OCI-M2 (cell line): Measurements from ENCODE around the gene DUXB.

Experiments used
- DNase-seq: peaks from one replicate; lab custom pipeline; 2025; ENCODE audit not compliant: unreplicated experiment; lab: John Stamatoyannopoulos, UW

DUXB gene, protein sequence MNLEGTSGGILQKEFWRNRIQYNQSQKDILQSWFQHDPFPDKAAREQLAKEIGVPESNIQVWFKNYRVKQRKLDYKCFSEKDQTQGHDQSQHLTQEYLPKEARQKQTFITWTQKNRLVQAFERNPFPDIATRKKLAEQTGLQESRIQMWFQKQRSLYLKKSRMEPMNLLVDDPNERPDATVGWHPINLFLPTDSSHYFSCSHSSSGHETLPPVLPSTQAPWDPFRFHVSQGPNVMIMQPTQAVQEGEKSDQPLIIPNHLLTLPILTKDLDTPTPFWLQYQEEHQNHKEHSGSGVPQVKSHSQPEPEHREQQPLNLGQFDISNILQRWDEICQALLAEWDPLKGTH

DNA sequence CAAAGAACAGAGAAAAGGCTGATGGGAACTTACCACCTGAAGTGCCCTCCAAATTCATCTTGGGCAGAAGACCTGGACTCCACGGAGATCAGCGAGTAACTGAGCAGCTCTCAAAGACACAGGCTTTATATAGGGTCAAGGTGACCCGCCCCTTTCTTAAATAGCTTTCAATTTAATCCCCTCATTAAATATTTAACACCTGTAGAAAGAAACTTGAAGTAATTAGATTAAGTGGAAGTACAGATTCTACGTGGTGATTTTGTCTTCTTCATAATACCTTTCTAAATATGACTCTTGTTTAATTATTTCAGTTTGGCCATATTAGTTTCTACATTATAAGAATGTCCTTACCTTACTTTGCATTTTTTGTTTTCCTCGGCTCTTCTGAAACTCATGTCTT lies at the start of gene DUXB:
Gene DUXB (minus strand): TSS at position 101 of the 400 bp plus-strand sequence. CDS start 43 bp downstream, at position 58.
- DNase-seq, result no peak

DNA sequence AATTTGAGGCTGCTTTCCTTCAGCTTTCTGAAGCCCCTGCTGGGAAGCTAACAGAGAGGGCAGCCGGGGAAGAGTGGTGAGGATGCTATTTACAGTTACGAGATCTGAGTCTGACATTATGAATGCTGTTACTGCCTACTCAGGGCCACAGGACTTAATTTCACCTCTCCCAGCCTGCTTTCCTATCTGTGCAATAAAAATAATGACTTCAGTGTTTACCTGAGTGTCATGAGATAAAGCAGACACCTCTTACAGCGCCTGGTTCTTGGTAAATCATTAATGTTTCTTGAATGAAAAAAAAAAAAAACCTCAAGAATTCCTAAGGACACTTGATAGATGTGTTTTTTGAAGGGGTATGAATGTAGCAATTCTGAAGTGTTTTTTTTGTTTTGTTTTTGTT lies 49.3 kb upstream of the DUXB start:
- DNase-seq, result no peak

DNA sequence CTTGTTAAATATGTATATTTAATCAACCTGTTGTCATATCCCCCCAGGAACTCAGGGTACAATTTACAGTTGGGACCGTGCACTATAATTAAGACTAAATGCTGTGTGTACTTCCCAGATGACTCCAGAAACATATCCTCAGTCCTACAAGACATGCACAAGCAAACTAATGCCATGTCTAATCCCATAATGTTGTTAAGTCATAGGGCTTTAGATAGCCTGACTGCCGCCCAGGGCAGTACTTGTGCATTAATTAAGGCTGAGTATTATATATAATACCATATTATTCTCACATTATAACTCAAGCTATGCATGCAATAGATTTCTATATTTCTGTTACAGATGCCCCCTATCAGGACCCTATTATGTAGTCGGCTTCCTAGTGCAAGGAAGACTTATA lies 45.1 kb upstream of the DUXB start:
- DNase-seq, result no peak

DNA sequence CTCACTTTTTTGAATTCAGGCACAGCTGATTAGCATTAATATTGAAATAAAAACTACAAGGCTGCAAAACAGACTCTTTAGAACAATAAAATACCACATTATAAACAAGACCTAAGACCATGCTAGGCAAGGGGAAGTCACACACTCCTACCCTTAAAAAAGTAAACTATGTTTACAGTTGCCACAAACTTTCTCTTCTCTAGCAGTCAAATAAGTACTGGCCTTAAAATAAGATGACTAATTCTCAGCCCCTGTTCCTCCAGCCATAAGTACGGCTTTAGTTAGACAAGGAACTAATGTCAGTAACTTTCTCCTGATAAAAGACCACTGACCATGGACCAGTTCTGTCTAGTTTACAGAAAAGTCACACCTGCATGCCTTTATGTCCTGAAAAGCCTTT lies 44.6 kb upstream of the DUXB start:
- DNase-seq, result no peak

DNA sequence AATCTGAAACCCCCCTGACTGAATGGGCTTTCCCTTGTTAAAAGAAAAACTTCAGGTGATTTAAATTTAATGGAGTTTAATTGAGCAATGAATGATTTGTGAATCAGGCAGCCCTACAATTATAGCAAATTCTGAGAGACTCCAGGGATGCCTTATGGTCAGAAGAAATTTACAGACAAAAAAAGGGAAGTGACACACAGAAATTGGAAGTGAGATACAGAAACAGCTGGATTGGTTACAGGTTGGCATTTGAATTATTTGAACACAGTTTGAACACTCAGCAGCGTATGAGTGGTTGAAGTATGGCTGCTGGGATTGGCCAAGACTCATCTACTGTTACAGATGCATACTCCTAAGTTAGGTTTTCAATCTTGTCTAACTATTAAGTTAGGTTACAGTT lies 44.0 kb upstream of the DUXB start:
- DNase-seq, result no peak

DNA sequence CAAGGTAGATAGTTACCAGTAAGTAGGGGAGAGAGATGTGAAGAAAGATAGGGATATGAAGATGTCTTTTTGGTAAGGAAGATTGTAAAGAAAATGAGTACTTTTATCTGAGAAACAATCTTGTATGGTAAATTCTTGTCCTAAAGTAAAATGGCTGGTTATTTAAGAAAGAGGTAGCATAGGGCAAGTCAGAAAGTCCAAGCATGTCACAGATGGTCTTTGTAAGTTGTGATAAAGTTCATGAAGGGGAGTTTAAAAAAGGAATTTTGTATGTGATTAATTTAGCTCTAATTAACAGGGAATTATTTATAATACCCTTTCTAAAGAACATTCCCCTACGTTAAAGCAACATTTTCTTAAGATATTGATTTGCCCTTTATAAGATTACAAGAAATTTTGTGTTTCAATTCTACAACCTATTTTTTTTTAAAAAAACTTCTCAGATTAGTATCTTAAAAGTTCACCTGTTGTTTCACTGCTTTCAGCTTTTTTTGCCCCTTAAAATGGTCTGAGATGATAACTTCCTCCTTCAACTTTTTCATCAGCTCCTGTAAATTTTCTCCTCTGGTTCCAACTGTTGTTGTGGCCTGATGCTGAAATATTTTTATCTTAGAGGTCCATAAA lies 41.3 kb upstream of the DUXB start:
- no peak for DNase-seq

DNA sequence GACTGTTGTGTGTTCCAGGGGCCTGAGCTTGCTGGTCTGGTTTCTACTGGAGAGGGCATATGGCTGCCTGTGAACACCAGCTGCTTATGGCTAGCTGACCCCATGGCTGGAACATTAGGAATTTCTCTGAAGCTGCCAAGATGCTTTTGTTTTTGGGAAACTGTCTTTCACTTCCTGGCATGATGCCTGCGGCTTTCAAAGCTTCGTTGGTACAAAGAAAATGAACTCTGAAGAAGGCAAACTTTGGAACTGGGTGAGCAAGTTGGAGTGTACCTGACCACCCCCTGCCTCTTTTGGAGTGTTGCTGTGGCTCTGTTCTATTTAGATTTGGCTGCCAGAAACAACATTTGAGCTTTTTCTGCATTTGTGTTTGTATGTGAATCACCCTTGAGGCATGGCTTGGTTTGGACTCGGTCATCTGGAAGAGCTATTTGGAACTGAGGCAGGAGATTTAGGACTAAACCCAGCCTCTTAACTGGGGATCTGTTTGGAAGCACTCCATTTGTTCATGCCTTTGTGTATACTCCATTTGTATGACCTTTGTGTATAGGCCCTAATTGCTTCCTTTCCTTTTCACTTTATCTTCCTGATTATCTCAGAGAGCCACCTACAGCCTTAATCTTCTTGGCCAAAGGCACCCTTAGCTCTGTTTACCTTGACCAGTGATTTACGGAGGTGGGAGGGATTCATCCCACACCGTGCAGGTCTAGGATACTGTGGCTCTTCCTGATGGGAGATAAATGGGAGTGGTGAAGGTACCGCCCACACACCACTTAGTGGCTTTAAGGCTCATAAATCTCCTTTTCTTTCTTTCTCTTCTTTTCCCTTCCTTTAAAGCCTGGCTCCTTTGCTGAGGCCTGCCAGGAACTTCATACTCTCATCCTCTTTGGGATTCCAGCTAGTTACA lies 32.3 kb upstream of the DUXB start:
- DNase-seq, result no peak

DNA sequence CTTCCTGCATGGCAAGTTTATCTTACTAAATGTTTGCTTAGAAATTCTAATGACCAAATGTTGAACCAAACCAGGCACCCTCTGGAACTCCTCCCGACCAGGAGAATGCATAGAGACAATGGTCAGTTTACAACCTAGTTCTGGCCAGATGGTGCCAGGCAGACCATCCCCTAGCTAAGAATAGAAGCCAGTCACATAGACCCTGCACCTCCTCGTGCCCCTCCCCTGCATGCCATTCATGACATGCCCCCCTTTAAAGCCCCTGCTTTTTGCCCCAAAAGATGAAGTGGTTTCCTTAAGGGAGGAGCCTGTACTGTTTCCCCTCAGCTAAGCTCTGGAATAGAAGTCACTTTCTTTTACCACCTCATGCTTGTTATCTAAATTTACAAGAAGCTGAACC lies 31.6 kb upstream of the DUXB start:
- DNase-seq, result no peak

DNA sequence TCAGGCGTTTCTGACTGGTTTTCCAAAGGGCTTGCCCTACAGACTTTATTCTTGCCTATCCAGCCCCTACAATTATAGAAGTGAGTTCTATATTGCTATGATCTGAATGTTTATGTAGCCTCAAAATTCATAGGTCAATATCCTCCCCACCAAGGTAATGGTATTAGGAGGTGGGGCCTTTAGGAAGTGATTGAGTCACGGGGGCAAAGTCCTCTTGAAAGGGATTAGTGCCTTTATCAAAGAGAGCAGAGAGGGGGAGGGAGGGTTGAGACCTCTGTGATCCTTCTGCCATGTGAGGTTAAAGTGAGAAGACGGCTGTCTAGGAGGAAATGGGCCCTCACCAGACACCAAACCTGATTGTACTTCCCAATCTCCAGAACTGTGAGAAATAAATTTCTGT lies 26.0 kb upstream of the DUXB start:
- no peak for DNase-seq

DNA sequence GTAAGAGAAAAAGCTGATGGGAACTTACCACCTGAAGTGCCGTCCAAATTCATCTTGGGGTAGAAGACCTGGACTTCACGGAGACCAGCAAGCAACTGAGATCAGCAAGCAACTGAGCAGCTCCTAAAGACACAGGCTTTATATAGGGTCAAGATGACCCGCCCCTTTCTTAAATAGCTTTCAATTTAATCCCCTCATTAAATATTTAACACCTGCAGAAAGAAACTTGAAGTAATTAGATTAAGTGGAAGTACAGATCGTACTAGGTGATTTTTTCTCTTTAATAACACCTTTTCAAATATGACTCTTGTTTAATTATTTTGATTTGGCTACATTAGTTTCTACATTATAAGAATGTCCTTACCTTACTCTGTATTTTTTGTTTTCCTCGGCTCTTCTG lies 25.1 kb upstream of the DUXB start, which contains the start of gene CPHXL:
Gene CPHXL (minus strand): TSS at position 101 of the 400 bp plus-strand sequence. CDS start 48 bp downstream, at position 53.
- no peak for DNase-seq

DNA sequence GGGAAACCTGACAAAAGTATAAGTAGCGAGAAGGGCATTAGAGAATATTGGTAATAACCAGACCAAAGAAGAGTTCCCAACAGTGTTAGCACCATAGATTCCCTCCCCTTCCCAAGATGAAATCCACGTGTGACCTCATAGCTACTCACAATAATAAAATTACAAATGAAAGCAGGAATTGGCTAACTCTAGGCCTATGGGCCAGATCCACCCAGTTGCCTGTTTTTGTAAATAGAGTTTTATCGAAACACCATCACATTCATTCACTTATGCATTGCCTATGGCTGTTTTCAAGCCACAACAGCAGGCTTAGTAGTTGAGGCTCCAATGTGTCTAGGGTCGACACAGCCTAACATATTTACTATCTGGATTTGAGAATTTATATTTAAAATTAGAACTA lies 17.2 kb upstream of the DUXB start:
- no peak for DNase-seq

DNA sequence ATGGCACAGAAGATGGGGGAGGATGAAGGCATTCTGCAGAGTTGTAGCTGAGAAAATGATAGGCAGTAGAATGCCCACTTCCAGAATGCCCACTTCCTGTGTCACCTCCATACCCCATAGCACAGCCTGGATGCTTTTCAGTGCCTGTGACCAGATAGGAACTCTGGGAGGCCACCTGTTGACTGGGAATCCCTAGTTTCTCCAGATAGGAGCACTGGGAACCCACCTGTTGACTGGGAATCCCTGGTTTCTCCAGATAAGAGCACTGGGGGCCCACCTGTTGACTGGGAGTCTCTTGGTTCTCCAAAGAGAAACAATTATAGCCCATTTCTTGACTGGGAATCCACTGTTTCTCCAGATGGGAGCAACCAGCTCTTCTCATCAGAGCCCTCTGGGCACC lies 13.4 kb upstream of the DUXB start:
- DNase-seq, result no peak

DNA sequence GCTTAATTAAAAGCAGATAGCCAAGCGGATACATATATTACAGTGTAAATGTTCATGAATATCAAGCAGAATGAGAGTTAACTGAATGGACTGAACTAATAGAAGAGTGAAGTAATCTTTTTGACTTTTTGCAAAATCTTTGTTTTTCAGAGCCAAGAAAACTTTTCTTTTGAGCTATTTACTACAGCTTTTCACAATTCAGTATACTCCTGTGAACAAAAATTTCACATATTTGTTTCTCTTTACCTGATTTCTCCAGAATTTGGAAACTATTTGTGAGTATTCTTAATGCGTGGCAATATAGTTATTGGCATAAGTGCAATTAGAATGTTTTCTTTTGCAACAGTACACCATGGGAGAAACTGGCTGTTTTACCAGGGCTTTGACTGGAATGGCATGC lies 9.1 kb upstream of the DUXB start:
- no peak for DNase-seq

DNA sequence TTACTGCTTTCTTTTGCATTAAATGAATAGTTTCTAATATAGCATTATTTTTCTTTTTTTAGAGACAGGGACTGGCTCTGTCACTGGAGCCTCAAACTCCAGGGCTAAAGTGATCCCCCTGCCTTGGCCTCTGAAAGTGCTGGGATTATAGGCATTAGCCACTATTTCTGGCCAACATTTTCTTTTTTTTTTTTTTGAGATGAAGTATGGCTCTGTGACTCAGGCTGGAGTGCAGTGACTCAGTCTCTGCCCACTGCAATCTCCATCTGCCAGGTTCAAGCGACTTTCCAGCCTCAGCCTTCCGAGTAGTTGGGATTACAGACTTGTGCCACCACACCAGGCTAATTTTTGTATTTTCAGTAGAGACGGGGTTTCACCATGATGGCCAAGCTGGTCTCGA lies 2.0 kb upstream of the DUXB start:
- no peak for DNase-seq

DNA sequence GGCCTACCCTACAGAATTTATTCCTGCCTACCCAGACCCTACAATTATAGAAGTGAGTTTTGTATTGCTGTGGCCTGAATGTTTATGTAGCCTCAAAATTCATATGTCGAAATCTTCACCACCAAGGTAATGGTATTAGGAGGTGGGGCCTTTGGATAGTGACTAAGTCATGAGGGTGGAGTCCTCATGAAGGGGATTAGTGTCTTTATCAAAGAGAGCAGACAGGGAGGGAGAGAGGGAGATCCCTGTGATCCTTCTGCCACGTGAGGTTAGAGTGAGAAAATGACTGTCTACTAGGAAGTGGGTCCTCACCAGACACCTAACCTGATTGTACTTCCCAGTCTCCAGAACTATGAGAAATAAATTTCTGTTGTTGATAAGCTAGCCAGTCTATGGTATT lies 981 bp upstream of the DUXB start:
- DNase-seq, result no peak

DNA sequence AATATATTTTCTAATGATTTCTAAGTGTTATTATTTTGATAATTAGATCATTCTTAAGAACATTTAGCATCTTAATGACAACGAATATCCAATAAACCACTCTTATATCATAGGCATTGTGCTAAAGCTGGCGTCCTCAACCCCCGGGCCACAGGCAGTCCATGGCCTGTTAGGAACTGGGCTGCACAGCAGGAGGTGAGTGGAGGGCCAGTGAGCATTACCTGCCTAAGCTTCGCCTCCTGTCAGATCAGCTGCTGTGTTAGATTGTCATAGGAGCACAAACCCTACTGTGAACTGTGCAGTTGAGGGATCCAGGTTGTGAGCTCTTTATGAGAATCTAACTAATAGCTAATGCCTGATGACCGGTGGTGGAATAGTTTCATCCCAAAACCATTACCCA lies 3.7 kb downstream of the DUXB start:
- no peak for DNase-seq

DNA sequence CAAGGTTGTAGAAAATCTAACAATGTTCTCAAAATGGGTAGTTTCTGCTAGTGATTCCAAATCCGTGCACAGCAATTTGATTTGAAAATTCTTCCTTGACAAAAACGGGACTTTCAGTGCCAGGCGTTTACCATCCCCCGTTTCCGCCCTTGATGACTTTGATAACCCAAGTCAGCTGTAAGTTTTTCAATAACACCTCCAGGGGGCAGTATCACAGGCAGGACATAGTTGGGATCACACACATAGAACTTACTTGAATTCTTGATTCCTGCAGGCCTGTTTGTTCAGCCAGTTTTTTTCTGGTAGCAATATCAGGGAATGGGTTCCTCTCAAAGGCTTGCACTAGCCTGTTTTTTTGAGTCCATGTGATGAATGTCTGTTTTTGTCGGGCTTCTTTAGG lies 5.6 kb downstream of the DUXB start:
- no peak for DNase-seq

DNA sequence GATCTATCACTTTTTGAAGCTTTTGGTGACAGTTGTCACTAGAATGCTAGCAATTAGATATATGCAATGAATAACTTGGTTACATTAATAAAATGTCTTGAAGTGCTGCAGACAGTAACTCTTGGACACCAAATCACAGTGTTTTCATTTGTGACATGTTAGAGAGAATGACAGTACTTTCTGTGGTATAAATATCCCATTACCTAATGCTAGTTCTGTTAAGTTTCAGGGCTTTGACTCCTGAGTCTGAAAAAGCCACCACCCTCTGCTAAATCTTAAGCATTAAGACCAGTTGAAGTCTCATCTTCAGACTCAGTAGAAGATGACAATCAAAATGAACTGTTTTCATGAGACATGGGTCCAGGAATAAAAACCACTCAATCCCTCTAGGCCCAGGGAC lies 13.9 kb downstream of the DUXB start:
- no peak for DNase-seq

DNA sequence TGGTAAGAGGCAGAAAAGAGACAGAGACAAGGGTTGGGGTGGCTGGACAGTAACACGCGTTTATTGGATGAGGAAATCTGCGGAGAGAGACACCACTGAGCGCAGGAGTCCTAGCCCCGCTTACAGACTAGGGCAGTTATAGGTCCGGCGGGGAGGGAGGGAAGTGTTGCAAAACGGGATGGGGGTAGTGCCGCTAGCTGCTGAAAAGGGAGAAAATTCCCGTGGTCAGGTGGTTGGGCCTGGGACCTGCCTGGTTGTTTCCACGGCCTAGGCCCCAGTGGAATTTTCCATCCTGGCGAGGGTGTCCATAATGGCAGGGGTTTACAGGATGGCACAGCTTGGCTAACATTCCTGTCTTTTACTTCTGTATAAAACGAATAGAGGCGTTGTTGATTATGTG lies 19.0 kb downstream of the DUXB start:
- DNase-seq, result no peak

DNA sequence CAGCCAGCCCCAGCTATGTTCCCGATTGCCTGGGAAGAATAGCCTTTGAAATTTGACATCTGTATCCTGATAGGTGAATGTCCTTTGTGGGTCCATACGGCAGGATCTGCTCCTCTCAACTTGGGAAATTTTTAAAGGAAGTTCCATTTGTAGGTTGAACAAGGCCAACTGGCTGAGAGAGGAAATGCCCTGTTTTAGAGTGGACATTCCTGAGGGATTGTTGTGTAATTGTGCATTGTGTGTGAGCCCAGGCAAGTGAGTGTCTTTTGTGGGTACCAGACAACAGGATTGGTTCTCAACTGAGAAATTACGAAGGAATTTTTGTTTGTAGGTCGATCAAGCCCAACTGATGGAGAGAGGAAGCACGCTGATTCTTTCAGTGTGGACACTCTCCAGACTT lies 21.9 kb downstream of the DUXB start:
- no peak for DNase-seq

DNA sequence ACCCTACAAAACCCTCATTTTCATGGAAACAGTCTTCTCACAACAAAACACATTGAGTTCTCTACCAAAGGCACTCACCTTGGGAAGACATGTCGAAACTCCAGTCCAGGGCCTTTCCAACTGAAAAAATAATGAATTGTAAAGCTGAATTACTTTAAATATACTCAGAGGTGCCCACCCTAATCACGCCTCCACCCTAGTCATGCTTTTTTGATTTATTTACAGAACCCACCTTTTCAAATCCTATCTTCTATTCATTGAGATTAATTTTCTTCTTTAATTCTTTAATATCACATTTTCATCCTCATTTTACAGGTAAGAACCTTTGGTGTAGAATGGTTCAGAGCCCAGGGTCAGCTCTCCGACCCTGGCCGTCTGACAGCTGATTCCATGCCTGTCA lies 24.4 kb downstream of the DUXB start, which contains the start of gene CPHXL2:
Gene CPHXL2 (minus strand): TSS at position 101 of the 400 bp plus-strand sequence. CDS start 10 bp downstream, at position 91.
- no peak for DNase-seq

DNA sequence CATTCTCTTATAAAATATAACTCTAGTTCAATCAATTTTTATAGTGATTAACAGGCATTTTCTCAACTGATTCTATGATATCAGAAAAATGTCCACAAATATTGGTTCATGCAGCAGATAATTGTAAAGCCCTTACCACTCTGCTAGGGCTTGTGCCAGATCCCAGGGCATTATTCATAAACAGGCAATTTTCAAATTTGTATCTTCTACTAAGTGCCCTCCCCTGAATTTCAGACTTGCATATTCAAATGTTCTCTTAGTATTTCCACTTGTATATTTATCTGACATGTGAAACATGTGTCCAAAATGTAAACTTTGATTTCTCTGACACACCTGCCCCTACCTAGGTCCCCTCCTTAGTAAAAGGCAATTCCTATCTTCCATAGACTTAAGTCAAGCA lies 33.8 kb downstream of the DUXB start:
- no peak for DNase-seq
